GM12872 (cell line): ENCODE results near the gene SLC44A4.

Source experiments
- CTCF ChIP-seq: IDR thresholded peaks from 3 replicates; pipeline ENCODE4 v1.5.1; 2011; ENCODE audit warnings: low read depth, mild to moderate bottlenecking, low read length, moderate library complexity; ENCODE audit not compliant: insufficient read depth

The SLC44A4 gene

GRCh38 chr6:31829633-31830283 lies 49.0 kb downstream of the SLC44A4 start:
- TF ChIP-seq CTCF, result 0 out of 3 replicates have a peak, but pooled peaks have one; percentile 19

- TF ChIP-seq CTCF, result no peak
These were observed 51.3 kb downstream of the SLC44A4 start, which contains the start of gene HSPA1B for GRCh38 chr6:31827286-31828079. Gene HSPA1B, plus strand, starts transcription at chr6:31827738. Its CDS starts 213 bp downstream, at chr6:31827951.

- no peak for TF ChIP-seq CTCF
These were observed 52.0 kb downstream of the SLC44A4 start for GRCh38 chr6:31826793-31827285.

GRCh38 chr6:31825553-31825952 lies 53.2 kb downstream of the SLC44A4 start:
- no peak for TF ChIP-seq CTCF

- no peak for TF ChIP-seq CTCF
These were observed 56.6 kb downstream of the SLC44A4 start for GRCh38 chr6:31822036-31822821.

- no peak for TF ChIP-seq CTCF
These were observed 57.3 kb downstream of the SLC44A4 start for GRCh38 chr6:31821301-31822035.
